ENCODE measurements around the gene GPATCH8. TPM values are rescaled to one million over a fixed set of nuclear protein-coding genes. Genes with fewer than 3 reads are reported as not detected.

Gene GPATCH8
- total and polyA plus RNA-seq, 2 of the 8 experiments (the other 6 are each of a cell fraction or from before 2014, with no cell fraction given): 20.5 to 58.1 TPM

DNA sequence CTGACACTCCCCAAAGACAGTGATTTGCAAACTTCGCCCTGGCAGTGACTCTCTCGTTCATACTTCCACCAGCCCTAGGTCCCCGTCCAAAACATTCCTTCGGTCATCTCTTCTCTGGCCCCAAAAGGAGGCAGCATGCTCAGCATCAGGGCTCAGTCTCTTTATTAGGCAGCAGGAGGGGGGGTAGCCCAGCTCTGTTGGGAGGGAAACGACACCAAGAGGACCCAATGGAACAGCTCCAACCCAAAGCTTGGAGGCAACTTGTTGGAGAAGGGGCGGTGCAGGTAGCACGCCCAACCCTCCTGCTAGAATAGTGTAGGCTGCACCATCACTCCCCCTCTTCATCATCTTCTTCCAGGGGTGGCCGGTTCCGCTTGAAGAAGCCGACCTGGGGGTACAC, 131.2 kb downstream of the GPATCH8 start:
- Histone ChIP-seq H4K20me1 (replicated peaks in 1 of 2; ENCODE audit: control insufficient read depth in 1 of 2, insufficient read depth in 2 of 2, low read length in 2 of 2) (peaks cover 0 to 2% of the 10 kb centered on the region in 2 experiments), H3K9me3 (ENCODE audit: insufficient read depth in 2 of 2, low read depth in 1 of 2, low read length in 1 of 2) (no peaks in the 10 kb centered on the region), H3K79me1 (ENCODE audit: low read depth, low read length) (no peaks in the 10 kb centered on the region), H2BK5ac (ENCODE audit: low read depth, low read length) (no peak overlapping the region), H3K9ac (replicated peaks in 1 of 4; ENCODE audit: extremely low read depth in 1 of 4, low read depth in 3 of 4, low read length in 3 of 4) (no peak overlapping the region), H2BK120ac (replicated peaks; ENCODE audit: low read depth, low read length) (no peak overlapping the region), H3K4ac (replicated peaks; ENCODE audit: insufficient read length, low read depth, low read length) (no peak overlapping the region), H3K36me3 (ENCODE audit: control insufficient read depth in 2 of 4, insufficient read depth in 4 of 4, low read length in 3 of 4) (no peaks in the 10 kb centered on the region), H3K18ac (ENCODE audit: extremely low read depth, low read length) (no peak overlapping the region), H4K5ac (ENCODE audit: insufficient read length, low read depth, low read length) (no peak overlapping the region), H2AK5ac (ENCODE audit: low read depth, low read length) (no peak overlapping the region), H3K4me3 (ENCODE audit: extremely low read depth in 1 of 4, insufficient read depth in 2 of 4, low read depth in 3 of 4, low read length in 4 of 4) (no peak overlapping the region), H3K23me2 (ENCODE audit: low read depth, low read length) (peaks cover 5% of the 10 kb centered on the region; the same call in 1 of the 2 replicates), H4K91ac (replicated peaks; ENCODE audit: insufficient read length, low read length) (no peak overlapping the region), H3K27me3 (replicated peaks in 1 of 4; ENCODE audit: control insufficient read depth in 3 of 4, extremely low read depth in 1 of 4, insufficient read depth in 3 of 4, low read length in 3 of 4) (no peaks in the 10 kb centered on the region), H2BK15ac (ENCODE audit: low read length) (no peak overlapping the region), H3K56ac (replicated peaks; ENCODE audit: insufficient read length, low read depth, low read length) (no peak overlapping the region), H2BK20ac (ENCODE audit: low read length) (no peak overlapping the region), H4K8ac (ENCODE audit: extremely low read depth, insufficient read depth, low read length) (no peak overlapping the region; the same call in 1 of the 2 replicates), H3K4me1 (replicated peaks in 1 of 4; ENCODE audit: control insufficient read depth in 3 of 4, insufficient read depth in 4 of 4, low read length in 3 of 4) (peaks cover 4 to 17% (median 12%) of the 10 kb centered on the region in 4 experiments; a peak in 6 of 7 replicates), H3K23ac (ENCODE audit: insufficient read length) (no peak overlapping the region), H3K79me2 (ENCODE audit: control insufficient read depth in 1 of 2, insufficient read depth in 2 of 2, low read length in 2 of 2) (no peaks in the 10 kb centered on the region), H3K14ac (ENCODE audit: insufficient read length) (no peak overlapping the region), H2AFZ (ENCODE audit: low read length) (no peak overlapping the region), H2BK12ac (ENCODE audit: low read depth, low read length) (no peak overlapping the region), H3K27ac (ENCODE audit: low read depth, low read length) (no peak overlapping the region), H3K4me2 (ENCODE audit: insufficient read depth in 1 of 2, low read depth in 2 of 2, low read length in 2 of 2) (no peak overlapping the region)
- no peak for FAIRE-seq
- ChIA-PET POLR2A (ENCODE audit: partially characterized antibody) (interaction anchor here (0.9 to 4.4 kb wide), 5 partner anchors 9 to 55 kb away, joined by 3 to 18 read pairs (median 3); partner anchors contain the start of gene FAM171A2), CTCF (ENCODE audit: partially characterized antibody) (interaction anchor here (0.7 to 13.8 kb wide), 4 partner anchors 7 to 722 kb away, joined by 3 to 177 read pairs (median 6); partner anchors contain the start of gene FAM171A2)
- DNase-seq (ENCODE audit: low read depth in 1 of 2, low spot score in 2 of 2): no peak
- WGBS, 2 experiments (ENCODE audit: extremely low coverage in 1 of 2, insufficient coverage in 1 of 2, insufficient read length in 1 of 2, insufficient replicate concordance in 2 of 2, low coverage in 1 of 2, low lambda C conversion rate in 2 of 2, missing lambda C conversion rate in 1 of 2): 83% methylated on average over 10 of the region's 10 CpGs; no CpG with 5 or more reads in 1 of the 2 experiments
- no peak for TF ChIP-seq EP300 (IDR thresholded peaks at IDR 0.05; ENCODE audit: borderline replicate concordance in 1 of 2, low read depth in 2 of 2, low read length in 2 of 2)
- no peak for TF ChIP-seq CTBP2 (IDR thresholded peaks at IDR 0.05; ENCODE audit: borderline replicate concordance, insufficient read depth, insufficient read length, low read length)
- TF ChIP-seq TEAD4 (IDR thresholded peaks at IDR 0.05; ENCODE audit: low read depth, low read length): no peak
- TF ChIP-seq, protein P1, sequence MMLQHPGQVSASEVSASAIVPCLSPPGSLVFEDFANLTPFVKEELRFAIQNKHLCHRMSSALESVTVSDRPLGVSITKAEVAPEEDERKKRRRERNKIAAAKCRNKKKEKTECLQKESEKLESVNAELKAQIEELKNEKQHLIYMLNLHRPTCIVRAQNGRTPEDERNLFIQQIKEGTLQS (IDR thresholded peaks at IDR 0.05; ENCODE audit: insufficient read depth, low read depth, low read length): no peak
- TF ChIP-seq SIRT6 (IDR thresholded peaks at IDR 0.05; ENCODE audit: low read length): no peak
- no peak for TF ChIP-seq BRCA1 (IDR thresholded peaks at IDR 0.05; ENCODE audit: low read depth, low read length)
- no peak for TF ChIP-seq RXRA (IDR thresholded peaks at IDR 0.05; ENCODE audit: insufficient read depth, low read depth, low read length)
- TF ChIP-seq SUZ12 (IDR thresholded peaks at IDR 0.05; ENCODE audit: low read length): no peak
- TF ChIP-seq BCL11A (IDR thresholded peaks at IDR 0.05; ENCODE audit: low read depth in 2 of 2, low read length in 2 of 2): no peak
- no peak for TF ChIP-seq RNF2 (IDR thresholded peaks at IDR 0.05; ENCODE audit: borderline replicate concordance, low read depth, low read length, missing control alignments, poor library complexity, severe bottlenecking)
- no peak for TF ChIP-seq SP4 (IDR thresholded peaks at IDR 0.05; ENCODE audit: low read length)
- no peak for TF ChIP-seq KDM5A (IDR thresholded peaks at IDR 0.05; ENCODE audit: low read length)
- no peak for TF ChIP-seq SP1 (IDR thresholded peaks at IDR 0.05; ENCODE audit: low read depth, low read length)

Measured in H1 (cell line).